ENCODE measurements around the gene ARHGAP8. TPM values are rescaled to one million over a fixed set of nuclear protein-coding genes. Genes with fewer than 3 reads are reported as not detected.

The ARHGAP8 gene
- total and polyA plus RNA-seq, 2 donors (not counting 1 experiment from before 2014, with no cell fraction given), result 0.37 TPM; not detected in 1

DNA sequence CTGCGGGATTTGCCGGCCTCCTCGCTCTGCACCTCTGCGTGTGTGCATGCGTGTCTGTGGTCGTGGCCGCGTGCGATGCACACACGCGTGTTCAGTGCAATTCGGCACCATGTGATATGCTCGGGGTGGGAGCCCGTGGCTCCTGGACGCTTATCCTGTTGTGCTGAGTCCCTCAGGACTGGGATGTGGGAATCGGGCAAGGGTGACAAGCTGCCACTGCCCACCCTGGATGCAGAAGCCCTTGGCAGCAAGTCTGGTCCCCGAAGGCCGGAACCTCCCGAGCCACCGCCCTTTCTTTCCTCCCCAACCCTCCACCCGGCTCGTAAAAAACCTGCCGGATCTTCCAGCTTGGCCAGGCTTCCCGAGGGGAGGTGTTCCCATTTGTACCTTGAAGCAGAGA lies 129.2 kb downstream of the ARHGAP8 start:
- DNase-seq (no peak), ATAC-seq (ENCODE audit: low read depth) (no peak)
- POLR2A ChIA-PET, result no interaction called here
- Histone ChIP-seq H3K4me1 (ENCODE audit: control insufficient read depth in 2 of 2, insufficient read depth in 2 of 2, low read length in 2 of 2) (no peaks in the 10 kb centered on the region), H2AFZ (ENCODE audit: insufficient read depth, low read depth, low read length, poor library complexity, severe bottlenecking) (no peak overlapping the region), H3K27me3 (replicated peaks in 1 of 4; ENCODE audit: control extremely low read depth in 1 of 4, control insufficient read depth in 3 of 4, insufficient read depth in 4 of 4, low read length in 3 of 4) (no peaks in the 10 kb centered on the region), H4K20me1 (ENCODE audit: control insufficient read depth, insufficient read depth, low read length, poor library complexity, severe bottlenecking) (no peaks in the 10 kb centered on the region), H3K27ac (ENCODE audit: low read length in 2 of 2) (no peak overlapping the region), H3K9me3 (ENCODE audit: control extremely low read depth in 1 of 3, control insufficient read depth in 2 of 3, insufficient read depth in 1 of 3, low read length in 2 of 3) (peaks cover 0 to 22% (median 0%) of the 10 kb centered on the region in 3 donors), H3K4me2 (replicated peaks; ENCODE audit: low read depth, low read length, poor library complexity, severe bottlenecking) (no peak overlapping the region), H3K36me3 (replicated peaks in 1 of 2; ENCODE audit: control extremely low read depth in 1 of 2, control insufficient read depth in 1 of 2, extremely low read depth in 1 of 2, insufficient read depth in 2 of 2, low read length in 1 of 2) (no peaks in the 10 kb centered on the region), H3K9ac (ENCODE audit: low read length) (no peak overlapping the region), H3K4me3 (ENCODE audit: control extremely low read depth in 1 of 5, extremely low read depth in 1 of 5, insufficient read depth in 1 of 5, low read depth in 2 of 5, low read length in 4 of 5) (no peak overlapping the region), H3K79me2 (ENCODE audit: control insufficient read depth, insufficient read depth, low read length) (no peaks in the 10 kb centered on the region)
- no peak for TF ChIP-seq EZH2 (IDR thresholded peaks at IDR 0.05; ENCODE audit: borderline replicate concordance, insufficient read depth, low read depth, low read length, poor library complexity, severe bottlenecking)
- TF ChIP-seq, protein P1, sequence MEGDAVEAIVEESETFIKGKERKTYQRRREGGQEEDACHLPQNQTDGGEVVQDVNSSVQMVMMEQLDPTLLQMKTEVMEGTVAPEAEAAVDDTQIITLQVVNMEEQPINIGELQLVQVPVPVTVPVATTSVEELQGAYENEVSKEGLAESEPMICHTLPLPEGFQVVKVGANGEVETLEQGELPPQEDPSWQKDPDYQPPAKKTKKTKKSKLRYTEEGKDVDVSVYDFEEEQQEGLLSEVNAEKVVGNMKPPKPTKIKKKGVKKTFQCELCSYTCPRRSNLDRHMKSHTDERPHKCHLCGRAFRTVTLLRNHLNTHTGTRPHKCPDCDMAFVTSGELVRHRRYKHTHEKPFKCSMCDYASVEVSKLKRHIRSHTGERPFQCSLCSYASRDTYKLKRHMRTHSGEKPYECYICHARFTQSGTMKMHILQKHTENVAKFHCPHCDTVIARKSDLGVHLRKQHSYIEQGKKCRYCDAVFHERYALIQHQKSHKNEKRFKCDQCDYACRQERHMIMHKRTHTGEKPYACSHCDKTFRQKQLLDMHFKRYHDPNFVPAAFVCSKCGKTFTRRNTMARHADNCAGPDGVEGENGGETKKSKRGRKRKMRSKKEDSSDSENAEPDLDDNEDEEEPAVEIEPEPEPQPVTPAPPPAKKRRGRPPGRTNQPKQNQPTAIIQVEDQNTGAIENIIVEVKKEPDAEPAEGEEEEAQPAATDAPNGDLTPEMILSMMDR (IDR thresholded peaks at IDR 0.05), result no peak
- CTCF ChIA-PET, result no interaction called here
- 92% methylated on average over 20 of the region's 24 CpGs for WGBS (ENCODE audit: insufficient coverage)
- intact Hi-C loops (cut with micrococcal nuclease), result no loop called here
- Mint-ChIP-seq H3K27ac (no peak overlapping the region), H3K27me3 (no peaks in the 10 kb centered on the region), H3K9me3 (ENCODE audit: insufficient read depth) (peaks cover 3% of the 10 kb centered on the region), H3K4me3 (no peak overlapping the region), H3K4me1 (no peaks in the 10 kb centered on the region)

DNA sequence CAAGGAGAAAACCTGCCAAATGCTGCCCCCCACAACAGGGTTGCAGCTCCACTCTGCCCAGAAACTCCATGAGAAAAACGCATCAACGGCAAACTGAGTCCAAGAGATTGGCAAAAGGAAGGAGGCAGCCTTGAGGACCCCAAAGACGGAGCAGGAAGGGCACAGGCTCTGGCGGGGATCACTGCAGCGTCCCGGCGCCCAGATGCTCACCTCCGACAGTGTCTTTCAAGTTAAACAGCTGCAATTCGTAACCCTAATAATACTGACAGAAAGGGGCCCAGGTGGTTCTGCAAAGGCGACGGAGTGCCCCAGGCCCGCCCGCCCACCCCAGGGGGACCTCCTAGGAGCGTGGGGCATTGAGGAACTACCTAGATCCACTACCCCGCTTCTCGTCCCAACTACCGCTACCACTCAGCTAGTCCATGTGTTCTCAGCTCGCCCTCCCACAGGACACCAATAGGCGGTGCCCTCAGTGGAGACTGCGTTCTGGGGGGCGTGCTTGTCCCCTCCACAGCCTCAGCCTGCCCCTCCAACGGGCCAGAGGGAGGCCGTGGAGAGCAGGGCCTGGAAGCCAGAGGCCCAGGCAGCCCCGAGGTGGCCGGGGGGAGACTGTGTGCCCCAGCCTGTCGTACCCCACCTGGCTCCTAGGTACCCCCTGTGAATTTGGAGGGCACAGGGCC lies 130.0 kb downstream of the ARHGAP8 start:
- H3K9ac ChIP-seq (ENCODE audit: low read length), result no peak overlapping the region
- H3K27me3 ChIP-seq (replicated peaks in 1 of 4; ENCODE audit: control extremely low read depth in 1 of 4, control insufficient read depth in 3 of 4, insufficient read depth in 4 of 4, low read length in 3 of 4), result no peaks in the 10 kb centered on the region
- H3K4me3 Mint-ChIP-seq, result no peak overlapping the region
- no peaks in the 10 kb centered on the region for H3K79me2 ChIP-seq (ENCODE audit: control insufficient read depth, insufficient read depth, low read length)
- peaks cover 0 to 15% (median 0%) of the 10 kb centered on the region in 3 donors for H3K9me3 ChIP-seq (ENCODE audit: control extremely low read depth in 1 of 3, control insufficient read depth in 2 of 3, insufficient read depth in 1 of 3, low read length in 2 of 3)
- no peak for DNase-seq
- intact Hi-C loops (cut with micrococcal nuclease), result no loop called here
- ChIA-PET CTCF (no interaction called here), POLR2A (no interaction called here)
- H3K4me1 Mint-ChIP-seq, result no peaks in the 10 kb centered on the region
- H3K4me3 ChIP-seq (ENCODE audit: control extremely low read depth in 1 of 5, extremely low read depth in 1 of 5, insufficient read depth in 1 of 5, low read depth in 2 of 5, low read length in 4 of 5), result no peak overlapping the region
- no peak overlapping the region for H3K4me2 ChIP-seq (replicated peaks; ENCODE audit: low read depth, low read length, poor library complexity, severe bottlenecking)
- H3K36me3 ChIP-seq (replicated peaks in 1 of 2; ENCODE audit: control extremely low read depth in 1 of 2, control insufficient read depth in 1 of 2, extremely low read depth in 1 of 2, insufficient read depth in 2 of 2, low read length in 1 of 2), result no peaks in the 10 kb centered on the region
- no peaks in the 10 kb centered on the region for H4K20me1 ChIP-seq (ENCODE audit: control insufficient read depth, insufficient read depth, low read length, poor library complexity, severe bottlenecking)
- no peak overlapping the region for H3K27ac ChIP-seq (ENCODE audit: low read length in 2 of 2)
- H3K9me3 Mint-ChIP-seq (ENCODE audit: insufficient read depth), result no peaks in the 10 kb centered on the region
- no peaks in the 10 kb centered on the region for H3K4me1 ChIP-seq (ENCODE audit: control insufficient read depth in 2 of 2, insufficient read depth in 2 of 2, low read length in 2 of 2)
- 96% methylated on average over 21 of the region's 26 CpGs for WGBS (ENCODE audit: insufficient coverage)
- H2AFZ ChIP-seq (ENCODE audit: insufficient read depth, low read depth, low read length, poor library complexity, severe bottlenecking), result no peak overlapping the region
- H3K27ac Mint-ChIP-seq, result no peak overlapping the region
- TF ChIP-seq, protein P1 (IDR thresholded peaks at IDR 0.05), result no peak
- no peak for TF ChIP-seq EZH2 (IDR thresholded peaks at IDR 0.05; ENCODE audit: borderline replicate concordance, insufficient read depth, low read depth, low read length, poor library complexity, severe bottlenecking)
- no peak for ATAC-seq (ENCODE audit: low read depth)
- H3K27me3 Mint-ChIP-seq, result no peaks in the 10 kb centered on the region

Measured in B cell (primary cell).